Measurements from ENCODE around the gene TLE5.

TLE5 gene

DNA sequence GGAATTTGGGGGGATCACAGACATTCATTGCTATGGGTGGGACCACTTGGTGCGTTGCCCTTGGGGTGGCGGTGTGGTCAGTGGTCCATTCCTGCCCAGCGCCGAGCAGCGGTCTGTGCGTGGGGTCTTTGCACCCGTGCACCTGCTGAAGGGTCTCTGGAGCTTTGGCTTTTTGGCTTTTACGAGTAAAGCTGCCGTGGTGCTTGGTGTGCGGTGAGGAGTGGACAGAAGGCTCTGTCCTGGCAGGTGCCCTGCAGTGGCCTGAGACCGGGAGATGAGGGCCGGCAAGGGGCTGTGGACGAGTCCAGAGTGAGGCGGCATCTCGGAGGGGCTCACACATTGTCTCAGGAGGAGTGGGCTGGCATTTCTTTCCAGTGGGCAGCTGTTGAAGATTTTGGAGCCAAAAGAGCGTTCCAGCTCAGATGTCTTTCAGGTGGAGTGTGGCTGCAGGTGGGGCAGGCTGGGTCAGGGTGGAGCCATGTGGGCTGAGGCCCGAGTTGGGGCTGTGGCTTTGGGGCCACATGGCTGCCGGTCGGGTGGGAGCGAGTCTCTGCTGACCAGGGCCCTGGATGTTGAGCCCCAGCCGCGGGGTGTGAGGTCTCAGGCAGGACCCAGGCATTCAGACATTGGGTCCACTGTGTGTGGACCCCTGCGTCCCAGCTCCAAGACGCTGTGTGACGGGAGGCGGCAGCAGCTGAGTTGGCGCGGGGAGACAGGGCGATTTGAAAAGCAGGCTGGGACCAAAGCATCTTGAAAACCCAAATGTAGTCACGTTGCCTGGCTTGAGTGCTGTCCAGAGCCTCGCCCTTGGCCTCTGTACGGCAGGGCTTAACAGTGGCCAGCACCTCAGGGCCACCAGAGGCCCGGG is 43.6 kb upstream of the TLE5 start:
- no peak overlapping the region for H3K4me3 ChIP-seq (ENCODE audit: low read depth in 1 of 2, low read length in 2 of 2)
- no peak for DNase-seq
- 0 out of 2 replicates have a peak overlapping the region, but pooled peaks have one; percentile 22 for H3K27ac ChIP-seq (ENCODE audit: low read length)

DNA sequence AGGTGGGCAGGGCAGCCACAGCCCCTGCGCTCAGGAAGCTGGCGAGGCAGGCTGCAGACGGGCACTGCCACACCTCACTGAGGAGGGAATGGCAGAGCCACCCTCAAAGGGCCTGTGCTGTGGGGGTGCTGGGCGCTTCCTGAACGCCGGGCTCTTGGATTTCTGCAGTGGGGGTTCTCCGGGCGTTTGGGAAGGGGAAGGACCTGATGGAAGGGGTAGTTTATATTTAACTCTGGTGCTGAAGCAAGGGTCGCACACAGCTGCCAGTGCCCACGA is 42.4 kb upstream of the TLE5 start:
- H3K4me1 ChIP-seq (ENCODE audit: insufficient read depth, low read length), result peaks cover 12% of the 10 kb centered on the region; the same call in 1 of the 2 replicates
- no peaks in the 10 kb centered on the region for H3K9me3 ChIP-seq (ENCODE audit: insufficient read depth, low read length, severe bottlenecking)
- no peak for TF ChIP-seq EZH2 (IDR thresholded peaks at IDR 0.05; ENCODE audit: borderline replicate concordance, low read depth, low read length, severe bottlenecking)
- TF ChIP-seq, protein P1, sequence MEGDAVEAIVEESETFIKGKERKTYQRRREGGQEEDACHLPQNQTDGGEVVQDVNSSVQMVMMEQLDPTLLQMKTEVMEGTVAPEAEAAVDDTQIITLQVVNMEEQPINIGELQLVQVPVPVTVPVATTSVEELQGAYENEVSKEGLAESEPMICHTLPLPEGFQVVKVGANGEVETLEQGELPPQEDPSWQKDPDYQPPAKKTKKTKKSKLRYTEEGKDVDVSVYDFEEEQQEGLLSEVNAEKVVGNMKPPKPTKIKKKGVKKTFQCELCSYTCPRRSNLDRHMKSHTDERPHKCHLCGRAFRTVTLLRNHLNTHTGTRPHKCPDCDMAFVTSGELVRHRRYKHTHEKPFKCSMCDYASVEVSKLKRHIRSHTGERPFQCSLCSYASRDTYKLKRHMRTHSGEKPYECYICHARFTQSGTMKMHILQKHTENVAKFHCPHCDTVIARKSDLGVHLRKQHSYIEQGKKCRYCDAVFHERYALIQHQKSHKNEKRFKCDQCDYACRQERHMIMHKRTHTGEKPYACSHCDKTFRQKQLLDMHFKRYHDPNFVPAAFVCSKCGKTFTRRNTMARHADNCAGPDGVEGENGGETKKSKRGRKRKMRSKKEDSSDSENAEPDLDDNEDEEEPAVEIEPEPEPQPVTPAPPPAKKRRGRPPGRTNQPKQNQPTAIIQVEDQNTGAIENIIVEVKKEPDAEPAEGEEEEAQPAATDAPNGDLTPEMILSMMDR (IDR thresholded peaks at IDR 0.05; ENCODE audit: borderline replicate concordance, extremely low read depth, low read length, poor library complexity, severe bottlenecking), result no peak
- peaks cover 91% of the 10 kb centered on the region for H3K79me2 ChIP-seq (ENCODE audit: insufficient read depth, low read length)
- DNase-seq (no peak), ATAC-seq (ENCODE audit: insufficient read depth, low read depth) (no peak)
- H3K27me3 ChIP-seq (ENCODE audit: insufficient read depth, low read length, poor library complexity), result no peaks in the 10 kb centered on the region
- no peaks in the 10 kb centered on the region; the same call in 1 of the 2 replicates for H3K36me3 ChIP-seq (ENCODE audit: insufficient read depth, low read length)
- H2AFZ ChIP-seq (ENCODE audit: low read depth, low read length), result no peak overlapping the region
- no peak overlapping the region for H3K9ac ChIP-seq (ENCODE audit: low read depth, low read length)
- no peak overlapping the region for H3K27ac ChIP-seq (ENCODE audit: low read length)
- H4K20me1 ChIP-seq (ENCODE audit: insufficient read depth, low read length), result peaks cover 53% of the 10 kb centered on the region
- H3K4me3 ChIP-seq (ENCODE audit: low read depth in 1 of 2, low read length in 2 of 2), result no peak overlapping the region
- H3K4me2 ChIP-seq (ENCODE audit: insufficient read depth, low read length), result no peak overlapping the region

More for the DNA sequence above, 43.6 kb upstream of the TLE5 start:
- H2AFZ ChIP-seq (ENCODE audit: low read depth, low read length), result no peak overlapping the region
- H3K27me3 ChIP-seq (ENCODE audit: insufficient read depth, low read length, poor library complexity), result no peaks in the 10 kb centered on the region
- H3K9ac ChIP-seq (ENCODE audit: low read depth, low read length), result no peak overlapping the region
- no peaks in the 10 kb centered on the region for H3K9me3 ChIP-seq (ENCODE audit: insufficient read depth, low read length, severe bottlenecking)
- ATAC-seq (ENCODE audit: insufficient read depth, low read depth), result no peak
- H4K20me1 ChIP-seq (ENCODE audit: insufficient read depth, low read length), result peaks cover 41% of the 10 kb centered on the region
- no peak overlapping the region for H3K4me2 ChIP-seq (ENCODE audit: insufficient read depth, low read length)
- peaks cover 12% of the 10 kb centered on the region; the same call in 1 of the 2 replicates for H3K4me1 ChIP-seq (ENCODE audit: insufficient read depth, low read length)
- TF ChIP-seq, protein P1 (IDR thresholded peaks at IDR 0.05; ENCODE audit: borderline replicate concordance, extremely low read depth, low read length, poor library complexity, severe bottlenecking), result no peak
- no peak for TF ChIP-seq EZH2 (IDR thresholded peaks at IDR 0.05; ENCODE audit: borderline replicate concordance, low read depth, low read length, severe bottlenecking)
- peaks cover 84% of the 10 kb centered on the region for H3K79me2 ChIP-seq (ENCODE audit: insufficient read depth, low read length)
- no peaks in the 10 kb centered on the region; the same call in 1 of the 2 replicates for H3K36me3 ChIP-seq (ENCODE audit: insufficient read depth, low read length)

DNA sequence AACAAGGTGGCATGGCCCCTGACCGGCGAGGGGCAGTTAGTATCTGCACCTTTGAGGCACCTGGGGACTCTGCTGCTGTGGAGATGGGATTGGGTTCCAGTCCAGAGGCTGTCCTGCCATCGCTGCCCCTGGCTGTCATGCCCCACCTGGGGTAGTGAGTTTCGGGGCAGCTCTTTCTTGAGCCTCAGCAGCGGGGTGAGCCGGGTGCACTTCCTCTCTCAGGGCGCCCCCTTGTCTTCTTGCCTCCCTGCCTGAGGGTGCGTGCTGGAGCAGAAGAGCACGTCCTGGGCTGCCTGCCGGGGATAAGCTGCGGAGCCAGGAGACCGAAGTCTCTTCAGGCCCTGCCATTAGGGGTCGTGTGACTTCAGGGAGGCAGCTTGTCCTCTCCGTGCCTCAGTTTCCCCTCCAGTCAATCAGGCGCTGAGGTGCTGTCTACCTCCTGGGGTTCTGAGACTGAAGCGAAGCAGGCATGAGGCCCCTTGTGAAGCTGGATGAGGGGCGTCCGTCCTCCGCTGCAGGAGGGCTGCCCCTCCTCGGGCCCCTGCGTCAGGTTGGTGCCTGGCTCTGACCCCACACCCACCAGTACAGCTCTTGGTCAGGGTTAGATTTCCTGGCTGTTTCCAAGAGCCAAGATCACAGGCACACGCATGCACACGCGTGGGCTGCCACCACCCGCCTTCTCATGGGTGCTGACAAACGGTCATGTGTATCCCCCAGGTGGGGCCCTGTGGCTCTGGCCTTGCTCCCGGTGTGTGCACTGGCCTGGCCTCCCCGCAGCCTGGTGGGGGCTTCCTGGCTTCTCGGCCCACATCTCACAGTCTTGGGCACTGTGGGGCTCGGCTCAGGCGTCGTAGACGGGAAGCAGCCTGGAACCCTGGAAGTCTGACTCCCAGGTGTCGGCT is 40.2 kb upstream of the TLE5 start:
- H4K20me1 ChIP-seq (ENCODE audit: insufficient read depth, low read length), result peaks cover 74% of the 10 kb centered on the region
- no peaks in the 10 kb centered on the region for H3K9me3 ChIP-seq (ENCODE audit: insufficient read depth, low read length, severe bottlenecking)
- TF ChIP-seq EZH2 (IDR thresholded peaks at IDR 0.05; ENCODE audit: borderline replicate concordance, low read depth, low read length, severe bottlenecking), result no peak
- TF ChIP-seq, protein P1 (IDR thresholded peaks at IDR 0.05; ENCODE audit: borderline replicate concordance, extremely low read depth, low read length, poor library complexity, severe bottlenecking), result no peak
- H2AFZ ChIP-seq (ENCODE audit: low read depth, low read length), result no peak overlapping the region
- no peak overlapping the region for H3K27ac ChIP-seq (ENCODE audit: low read length)
- no peak for DNase-seq
- H3K4me3 ChIP-seq (ENCODE audit: low read depth in 1 of 2, low read length in 2 of 2), result no peak overlapping the region
- no peak overlapping the region for H3K4me2 ChIP-seq (ENCODE audit: insufficient read depth, low read length)
- no peaks in the 10 kb centered on the region for H3K27me3 ChIP-seq (ENCODE audit: insufficient read depth, low read length, poor library complexity)
- no peaks in the 10 kb centered on the region; the same call in 1 of the 2 replicates for H3K36me3 ChIP-seq (ENCODE audit: insufficient read depth, low read length)
- H3K9ac ChIP-seq (ENCODE audit: low read depth, low read length), result no peak overlapping the region
- ATAC-seq (ENCODE audit: insufficient read depth, low read depth), result no peak
- peaks cover 91% of the 10 kb centered on the region for H3K79me2 ChIP-seq (ENCODE audit: insufficient read depth, low read length)
- peaks cover 20% of the 10 kb centered on the region for H3K4me1 ChIP-seq (ENCODE audit: insufficient read depth, low read length)
